ENCODE data around the gene PLP1. TPM values are rescaled to one million over a fixed set of nuclear protein-coding genes. Genes with fewer than 3 reads are reported as not detected.

The PLP1 gene
- total RNA-seq, 1 experiment from 2014 or later, result 29.2 TPM

- H3K36me3 Mint-ChIP-seq, result peaks cover 28% of the 10 kb centered on the region
- POLR2A ChIA-PET, result no interaction called here
Measured at GRCh38 chrX:103791228-103791627, 14.6 kb downstream of the PLP1 start.

More at GRCh38 chrX:103791228-103791627, 14.6 kb downstream of the PLP1 start:
- TF ChIP-seq HMGA2 (CRISPR knock-in tag; IDR thresholded peaks at IDR 0.05), result no peak
- TF ChIP-seq ZNF263 (CRISPR knock-in tag; IDR thresholded peaks at IDR 0.05; ENCODE audit: low read depth), result no peak
- no peak for TF ChIP-seq PREB (CRISPR knock-in tag; IDR thresholded peaks at IDR 0.05; ENCODE audit: borderline replicate concordance)
- no peak for TF ChIP-seq SMAD4 (CRISPR knock-in tag; IDR thresholded peaks at IDR 0.05)
- no peak for TF ChIP-seq ETV6 (CRISPR knock-in tag; IDR thresholded peaks at IDR 0.05)
- no peak for TF ChIP-seq ARID4B (CRISPR knock-in tag; IDR thresholded peaks at IDR 0.05; ENCODE audit: borderline replicate concordance)
- no peak for TF ChIP-seq ZNF423 (CRISPR knock-in tag; IDR thresholded peaks at IDR 0.05)
- TF ChIP-seq ATF2 (CRISPR knock-in tag; IDR thresholded peaks at IDR 0.05; ENCODE audit: borderline replicate concordance, low read depth), result no peak
- no peak for TF ChIP-seq AR (CRISPR knock-in tag; IDR thresholded peaks at IDR 0.05)
- TF ChIP-seq E2F4 (CRISPR knock-in tag; IDR thresholded peaks at IDR 0.05; ENCODE audit: borderline replicate concordance, low read depth), result no peak
- TF ChIP-seq JAZF1 (CRISPR knock-in tag; IDR thresholded peaks at IDR 0.05), result no peak
- TF ChIP-seq MYBL2 (CRISPR knock-in tag; IDR thresholded peaks at IDR 0.05), result no peak
- no peak for TF ChIP-seq GTF2I (CRISPR knock-in tag; conservative IDR thresholded peaks at IDR 0.05)
- TF ChIP-seq GABPB1 (CRISPR knock-in tag; IDR thresholded peaks at IDR 0.05), result no peak
- H3K9me3 Mint-ChIP-seq, result no peaks in the 10 kb centered on the region
- CTCF ChIA-PET, result no interaction called here
- H3K4me3 Mint-ChIP-seq, result no peak overlapping the region
- no peak overlapping the region for H3K27ac Mint-ChIP-seq
- H3K4me1 Mint-ChIP-seq, result no peaks in the 10 kb centered on the region
- H3K27me3 Mint-ChIP-seq (ENCODE audit: low read depth), result no peaks in the 10 kb centered on the region; the same call in 1 of the 2 replicates
- DNase-seq (ENCODE audit: low spot score) (no peak), ATAC-seq (no peak; the same call in 1 of the 2 replicates)

All from WTC11 (cell line).